GM18508 (cell line): Measurements from ENCODE around the gene KCNH5.

Experiments
- ATAC-seq: cut with Tn5 transposase; IDR thresholded peaks from one replicate; pipeline ENCODE4 v1.9.1; 2021; ENCODE audit warnings: moderate number of reproducible peaks; ENCODE audit not compliant: insufficient read depth, unreplicated experiment

Gene KCNH5, protein sequence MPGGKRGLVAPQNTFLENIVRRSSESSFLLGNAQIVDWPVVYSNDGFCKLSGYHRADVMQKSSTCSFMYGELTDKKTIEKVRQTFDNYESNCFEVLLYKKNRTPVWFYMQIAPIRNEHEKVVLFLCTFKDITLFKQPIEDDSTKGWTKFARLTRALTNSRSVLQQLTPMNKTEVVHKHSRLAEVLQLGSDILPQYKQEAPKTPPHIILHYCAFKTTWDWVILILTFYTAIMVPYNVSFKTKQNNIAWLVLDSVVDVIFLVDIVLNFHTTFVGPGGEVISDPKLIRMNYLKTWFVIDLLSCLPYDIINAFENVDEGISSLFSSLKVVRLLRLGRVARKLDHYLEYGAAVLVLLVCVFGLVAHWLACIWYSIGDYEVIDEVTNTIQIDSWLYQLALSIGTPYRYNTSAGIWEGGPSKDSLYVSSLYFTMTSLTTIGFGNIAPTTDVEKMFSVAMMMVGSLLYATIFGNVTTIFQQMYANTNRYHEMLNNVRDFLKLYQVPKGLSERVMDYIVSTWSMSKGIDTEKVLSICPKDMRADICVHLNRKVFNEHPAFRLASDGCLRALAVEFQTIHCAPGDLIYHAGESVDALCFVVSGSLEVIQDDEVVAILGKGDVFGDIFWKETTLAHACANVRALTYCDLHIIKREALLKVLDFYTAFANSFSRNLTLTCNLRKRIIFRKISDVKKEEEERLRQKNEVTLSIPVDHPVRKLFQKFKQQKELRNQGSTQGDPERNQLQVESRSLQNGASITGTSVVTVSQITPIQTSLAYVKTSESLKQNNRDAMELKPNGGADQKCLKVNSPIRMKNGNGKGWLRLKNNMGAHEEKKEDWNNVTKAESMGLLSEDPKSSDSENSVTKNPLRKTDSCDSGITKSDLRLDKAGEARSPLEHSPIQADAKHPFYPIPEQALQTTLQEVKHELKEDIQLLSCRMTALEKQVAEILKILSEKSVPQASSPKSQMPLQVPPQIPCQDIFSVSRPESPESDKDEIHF

DNA sequence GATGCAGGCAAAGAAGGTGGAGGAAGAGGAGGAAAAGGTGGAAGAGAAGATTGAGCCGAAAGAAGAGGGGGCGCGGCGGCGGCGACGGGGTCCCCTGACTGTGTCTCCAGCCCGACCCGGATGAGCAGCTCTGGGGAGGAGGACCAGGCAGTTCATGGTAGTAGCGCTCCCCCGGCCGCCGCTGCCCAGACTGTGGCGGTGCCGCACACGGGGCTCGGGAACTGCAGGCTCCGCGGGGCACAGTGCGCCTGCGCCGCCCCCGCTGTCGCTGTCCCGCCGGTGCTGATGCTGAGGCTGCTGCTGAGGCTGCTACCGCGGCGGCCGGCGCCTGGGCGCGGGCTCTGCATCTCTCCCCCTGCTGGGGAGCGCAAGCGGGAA is at the start of gene KCNH5:
TSS of gene KCNH5 (minus strand) at position 225 of the 378 bp plus-strand sequence. CDS start 272 bp downstream, outside the sequence.
- no peak for ATAC-seq

DNA sequence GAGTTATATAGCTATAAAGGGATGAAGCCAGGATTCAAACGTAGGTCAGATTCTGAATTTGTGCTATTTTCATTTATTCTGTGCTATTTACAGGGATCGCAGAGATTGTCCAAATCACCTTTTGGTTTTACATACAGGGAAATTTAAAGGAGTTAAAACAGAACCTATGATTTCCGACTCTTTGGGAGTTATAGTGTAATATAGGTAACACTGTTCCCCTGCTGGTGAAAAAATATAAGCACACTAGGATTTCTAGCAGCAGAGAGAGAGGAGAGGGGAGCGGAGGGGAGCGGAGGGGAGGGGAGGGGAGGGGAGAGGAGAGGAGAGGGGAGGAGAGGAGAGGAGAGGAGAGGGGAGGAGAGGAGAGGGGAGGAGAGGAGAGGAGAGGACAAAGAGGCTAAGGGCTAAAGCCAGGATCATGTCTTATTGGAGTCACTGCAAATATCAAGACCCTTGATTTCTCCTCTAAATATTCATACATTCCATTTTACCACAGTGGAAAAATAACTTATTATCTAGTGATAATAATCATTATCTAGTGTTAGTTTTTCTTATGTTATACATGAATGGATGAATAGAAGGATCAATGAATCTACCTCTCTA is 46.2 kb upstream of the KCNH5 start:
- no peak for ATAC-seq

DNA sequence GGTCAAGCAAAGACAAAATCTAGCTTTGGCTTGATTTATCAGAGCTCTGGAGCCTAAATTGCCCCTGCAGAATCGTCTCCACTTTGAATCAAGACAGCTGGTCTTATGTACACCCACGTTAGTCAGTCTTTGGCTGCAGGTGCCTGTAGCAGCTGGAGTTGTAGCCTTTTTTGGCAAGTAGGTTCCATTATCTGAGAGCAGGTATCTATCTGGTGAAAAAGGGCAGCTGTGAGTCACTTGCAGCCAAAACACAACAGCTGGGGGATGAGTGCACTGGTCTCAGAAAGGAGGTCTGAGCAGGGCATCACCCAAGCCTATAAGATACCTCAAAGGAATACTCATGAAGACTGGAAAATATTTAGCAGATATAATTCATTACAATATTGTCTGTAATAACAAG is 43.6 kb upstream of the KCNH5 start:
- ATAC-seq: no peak

DNA sequence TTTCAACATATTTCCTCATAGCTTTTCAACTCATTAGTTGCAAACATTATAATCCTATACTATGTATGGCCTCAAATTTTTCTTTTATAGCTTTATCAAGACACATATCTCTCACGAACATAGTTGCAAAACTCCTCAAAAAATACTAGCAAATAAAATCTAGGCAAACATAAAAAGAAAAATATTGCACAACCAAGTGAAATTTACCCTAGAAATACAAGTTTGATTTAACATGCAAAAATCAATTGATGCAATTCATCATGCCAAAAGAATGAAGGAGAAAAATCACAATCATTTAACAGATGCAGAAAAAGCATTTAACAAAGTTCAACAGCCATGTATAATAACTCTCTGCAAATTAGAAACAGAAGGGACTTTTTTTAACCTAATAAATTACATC is 33.3 kb upstream of the KCNH5 start:
- ATAC-seq: no peak

DNA sequence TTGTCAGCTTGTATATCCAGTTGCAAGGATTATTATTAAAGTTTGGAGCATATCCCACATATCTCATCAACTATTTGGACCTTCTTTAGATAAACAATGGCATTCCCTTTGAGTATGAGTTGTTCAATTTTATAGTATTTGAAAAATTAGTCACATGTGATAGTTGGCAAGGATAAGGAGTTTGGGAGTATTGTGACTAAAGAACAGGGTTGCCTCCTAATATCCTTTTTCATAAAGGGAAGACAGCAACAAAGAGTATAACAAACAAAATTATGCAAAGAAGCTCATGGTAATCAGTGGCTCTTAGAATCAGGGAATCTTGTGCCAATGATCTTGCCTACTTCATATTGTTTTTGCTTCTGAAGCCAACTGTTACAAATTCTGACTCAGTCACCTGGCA is 31.2 kb upstream of the KCNH5 start:
- ATAC-seq: no peak

DNA sequence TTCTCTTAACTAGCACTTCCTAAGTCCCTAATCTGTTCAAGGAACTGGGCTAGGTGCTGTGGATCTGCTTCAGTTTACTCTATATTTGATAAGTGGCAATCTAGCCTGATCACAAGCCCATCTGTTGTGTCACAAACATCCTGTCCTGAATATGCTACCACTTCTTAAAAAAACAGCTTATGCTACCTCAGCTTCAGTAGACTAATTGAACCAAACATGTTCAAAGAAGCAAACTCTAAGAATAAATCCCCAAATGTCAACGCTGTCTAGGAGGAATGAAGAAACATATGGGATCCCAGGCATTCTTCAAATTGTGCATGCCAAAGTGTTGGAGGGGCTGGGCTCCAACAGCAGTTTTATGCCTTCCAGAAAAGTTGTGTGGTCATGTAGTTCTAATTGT is 10.4 kb upstream of the KCNH5 start:
- ATAC-seq: no peak

DNA sequence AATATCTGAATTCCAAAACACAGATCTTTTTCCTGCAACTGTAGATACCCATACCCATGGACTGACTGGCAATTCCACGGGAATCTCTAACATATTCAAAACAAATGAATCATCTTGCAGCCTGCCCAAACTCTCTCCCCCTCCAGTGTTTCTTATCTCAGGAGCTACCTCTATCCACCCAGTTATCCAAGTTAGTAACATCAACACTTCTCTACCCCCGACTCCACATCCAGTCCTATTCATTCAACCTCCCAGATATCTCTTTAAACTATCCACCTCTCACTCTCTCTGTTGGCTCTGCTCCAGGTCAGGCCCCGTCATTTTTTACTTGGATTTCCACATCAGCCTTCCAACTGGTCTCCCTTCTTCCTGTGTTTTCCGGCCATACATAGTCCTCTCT is 6.7 kb upstream of the KCNH5 start:
- no peak for ATAC-seq

DNA sequence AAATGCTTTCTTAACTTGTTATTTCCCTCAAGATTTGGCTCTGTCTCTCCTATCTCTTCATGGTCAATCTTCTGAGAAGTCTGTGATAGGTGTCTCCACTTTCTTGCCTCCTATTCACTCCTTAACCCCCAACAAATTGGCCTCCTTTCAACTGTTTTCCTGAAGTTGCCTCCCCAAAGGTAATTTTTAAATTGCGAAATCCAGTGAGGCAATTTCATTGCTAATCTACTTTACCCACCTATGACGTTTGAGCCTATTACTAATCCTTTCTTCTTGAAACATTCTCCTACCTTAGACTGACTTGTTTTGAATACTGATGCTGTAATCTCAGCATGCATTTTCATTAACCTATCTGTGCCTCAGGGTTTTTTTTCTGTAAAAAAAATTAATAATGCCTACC is 6.0 kb upstream of the KCNH5 start:
- ATAC-seq: no peak

DNA sequence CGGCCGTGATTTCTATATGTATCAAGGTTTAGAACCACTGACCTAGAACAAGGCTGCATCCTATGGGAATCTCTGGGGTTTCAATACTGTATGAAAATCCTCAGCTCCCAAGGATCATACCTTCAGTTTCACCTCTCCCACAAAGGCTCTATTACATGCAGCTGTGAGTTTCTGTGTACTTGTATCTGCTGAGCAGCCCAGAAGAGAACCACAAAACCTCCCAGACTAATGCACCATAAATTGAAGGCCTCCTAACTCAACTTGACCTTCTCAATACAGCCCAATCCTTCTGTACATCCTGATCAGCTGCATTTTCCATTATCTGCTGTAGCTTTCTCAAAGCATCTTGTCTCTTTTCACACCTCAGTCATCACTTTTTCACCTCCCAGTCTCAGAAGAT is 5.4 kb upstream of the KCNH5 start:
- ATAC-seq: no peak

DNA sequence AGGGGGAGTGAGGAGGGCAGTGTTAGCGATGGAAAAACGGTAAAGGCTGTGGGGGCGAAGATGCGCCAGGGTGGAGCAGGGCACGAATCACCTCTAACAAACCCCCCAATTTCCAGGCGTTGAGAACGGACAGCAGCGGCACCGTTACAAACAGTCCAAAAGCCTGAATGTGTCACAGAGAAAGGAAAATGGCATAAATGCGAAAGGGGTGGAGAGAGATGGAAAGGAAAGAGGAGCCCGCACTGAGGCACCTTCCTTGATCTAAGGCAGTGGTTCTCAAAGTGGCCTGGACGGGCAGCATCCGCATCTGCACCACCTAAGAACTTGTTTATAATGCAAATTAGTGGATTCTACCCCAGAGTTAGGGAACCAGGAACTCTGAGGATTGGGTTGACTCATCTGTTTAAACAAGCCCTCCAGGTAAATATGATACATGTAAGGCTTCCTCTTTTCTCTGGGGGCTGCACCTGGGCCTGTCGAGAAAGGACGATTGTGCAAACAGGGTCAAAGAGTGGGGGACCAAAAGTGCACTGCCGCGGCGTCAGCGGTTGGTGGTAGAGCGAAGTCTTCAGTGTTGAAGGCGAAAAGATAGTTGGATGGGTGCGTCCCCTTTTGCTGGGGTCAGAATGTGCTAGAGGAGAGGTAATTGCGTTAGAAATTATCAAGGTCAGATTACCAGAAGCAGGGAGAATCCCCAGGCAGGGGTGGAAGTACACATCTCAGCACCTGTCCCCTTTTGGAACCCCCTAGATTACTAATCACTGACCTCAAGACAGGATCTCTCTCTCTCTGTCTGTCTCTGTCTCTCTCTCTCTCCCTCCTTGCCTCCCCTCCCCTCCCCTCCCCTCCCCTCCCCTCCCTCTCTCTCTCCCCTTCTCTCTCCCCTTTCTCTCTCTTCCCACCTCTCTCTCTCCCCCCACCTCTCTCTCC is 1.3 kb upstream of the KCNH5 start:
- ATAC-seq: no peak

DNA sequence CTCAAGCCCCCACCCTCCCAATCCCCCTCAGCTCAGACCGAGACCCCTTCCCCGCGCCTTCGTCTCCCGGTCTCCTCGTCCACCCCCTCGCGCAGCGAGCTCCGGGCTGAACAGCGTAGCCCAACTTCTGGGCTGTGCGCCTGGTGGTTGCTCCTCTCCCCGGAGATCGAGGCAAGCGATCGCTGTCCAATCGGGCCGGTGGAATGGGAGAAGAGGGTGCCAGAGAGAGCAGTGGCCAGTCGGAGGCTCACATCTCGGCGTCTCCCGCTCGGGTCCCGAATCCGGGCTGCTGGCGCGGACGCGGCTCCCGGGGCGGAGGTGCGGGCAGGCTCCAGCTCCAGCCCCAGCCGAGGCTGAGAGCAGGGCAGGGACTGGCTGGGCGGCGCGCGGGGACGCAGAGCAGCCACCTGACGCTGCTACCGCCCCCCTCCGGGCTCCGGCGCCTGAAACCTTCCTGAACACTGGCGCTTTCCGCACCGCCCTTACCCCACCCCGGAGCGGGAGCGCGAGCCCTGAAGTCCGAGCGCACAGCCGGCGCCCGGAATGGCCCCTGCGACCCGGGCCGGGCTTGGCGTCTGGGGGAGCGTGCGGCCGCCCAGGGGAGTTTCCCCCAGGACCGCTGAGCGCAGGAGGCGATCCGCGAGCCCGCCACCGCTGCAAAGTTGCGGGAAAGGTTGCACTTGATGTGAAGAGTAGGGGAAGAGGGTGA is 508 bp upstream of the KCNH5 start:
- no peak for ATAC-seq

DNA sequence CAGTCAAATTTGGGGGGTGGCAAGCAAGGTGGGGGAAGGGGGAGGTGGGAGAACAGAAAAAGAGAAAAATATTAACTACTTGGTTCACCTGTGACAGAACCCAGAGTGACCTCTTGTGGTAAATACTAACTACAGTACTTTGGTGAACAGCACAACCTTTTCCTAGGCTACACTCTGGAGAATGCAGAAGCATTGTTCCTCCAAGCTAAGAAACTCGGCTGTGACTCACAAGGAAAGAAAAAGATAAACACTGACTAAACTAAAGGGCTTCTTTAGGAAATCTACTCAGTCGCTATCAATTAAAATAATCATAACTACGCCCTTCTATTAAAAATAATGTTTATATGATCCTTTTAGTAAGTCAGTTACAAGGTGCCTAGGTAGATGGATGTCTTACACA is 5.4 kb downstream of the KCNH5 start:
- ATAC-seq: no peak

DNA sequence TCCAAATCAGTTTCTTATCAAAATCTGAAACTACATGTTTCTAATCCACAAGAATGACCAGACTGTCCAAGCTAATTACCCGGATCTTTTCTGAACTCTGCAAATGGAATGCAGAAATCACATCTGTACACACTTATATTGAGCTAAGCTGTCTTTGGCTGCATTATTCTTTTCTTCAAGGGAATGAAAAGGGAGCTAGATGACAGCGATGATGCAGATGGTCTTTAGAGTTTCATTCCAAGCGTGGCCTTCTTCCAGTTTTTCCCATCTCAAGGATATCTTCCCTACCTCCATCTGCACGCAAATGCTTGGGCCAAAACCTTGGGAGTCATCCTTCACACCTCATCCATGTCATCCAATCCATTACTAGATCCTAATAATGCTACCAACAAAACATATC is 12.6 kb downstream of the KCNH5 start:
- ATAC-seq: no peak

DNA sequence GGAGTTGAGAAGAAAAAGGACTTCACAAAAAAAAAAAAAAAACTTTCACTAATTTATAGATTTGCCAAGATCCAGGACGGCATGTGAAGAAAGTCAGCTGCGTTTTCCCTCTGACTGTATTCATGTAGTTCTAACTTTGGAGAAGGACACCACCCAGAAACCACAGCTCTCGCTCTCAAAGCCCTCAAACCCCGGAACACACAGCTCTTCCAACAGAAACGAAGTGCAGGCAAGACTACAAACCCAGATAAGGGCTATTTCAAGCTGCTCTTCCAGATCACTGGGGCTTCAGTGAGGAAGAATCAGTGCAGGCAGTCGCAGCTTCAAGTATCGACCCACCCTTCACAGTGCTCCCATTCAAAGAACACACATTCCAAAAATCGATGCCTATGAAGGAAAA is 13.2 kb downstream of the KCNH5 start:
- no peak for ATAC-seq

DNA sequence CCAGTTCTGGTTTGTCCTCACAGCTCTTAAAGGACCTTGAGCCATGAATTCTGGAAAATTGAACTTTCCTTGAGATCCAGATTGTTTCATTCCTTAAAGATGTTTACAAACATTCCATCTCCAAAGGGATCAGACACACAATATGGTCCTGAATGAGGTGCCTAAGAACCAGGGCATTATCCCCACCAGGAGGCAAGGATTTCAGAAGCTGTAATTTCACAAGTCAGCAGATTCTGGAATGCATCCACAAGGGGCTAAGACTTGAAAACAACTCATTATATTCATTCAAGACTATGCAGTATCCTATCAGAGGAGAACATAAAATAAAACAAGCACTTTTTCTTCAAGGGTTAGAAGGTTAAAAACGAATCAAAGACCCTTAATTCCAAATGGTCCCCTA is 15.1 kb downstream of the KCNH5 start:
- ATAC-seq: no peak

DNA sequence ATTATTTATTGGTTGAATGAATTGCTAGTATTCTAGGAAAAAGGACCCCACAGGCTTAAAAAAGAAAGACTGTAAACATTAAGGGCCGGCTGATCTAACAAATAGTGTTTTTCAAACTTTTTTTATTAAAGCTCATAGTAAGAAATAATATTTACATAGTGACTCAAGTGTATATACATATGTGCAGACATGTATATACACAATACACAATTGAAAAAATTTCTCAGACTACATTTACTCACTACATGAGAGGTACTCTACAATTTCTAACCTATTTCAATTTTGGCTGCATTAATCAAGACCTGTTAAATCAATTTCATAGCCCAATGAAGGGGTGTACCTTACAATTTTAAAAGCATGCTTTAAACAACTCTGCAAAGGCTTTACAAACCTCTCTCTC is 17.5 kb downstream of the KCNH5 start:
- no peak for ATAC-seq

DNA sequence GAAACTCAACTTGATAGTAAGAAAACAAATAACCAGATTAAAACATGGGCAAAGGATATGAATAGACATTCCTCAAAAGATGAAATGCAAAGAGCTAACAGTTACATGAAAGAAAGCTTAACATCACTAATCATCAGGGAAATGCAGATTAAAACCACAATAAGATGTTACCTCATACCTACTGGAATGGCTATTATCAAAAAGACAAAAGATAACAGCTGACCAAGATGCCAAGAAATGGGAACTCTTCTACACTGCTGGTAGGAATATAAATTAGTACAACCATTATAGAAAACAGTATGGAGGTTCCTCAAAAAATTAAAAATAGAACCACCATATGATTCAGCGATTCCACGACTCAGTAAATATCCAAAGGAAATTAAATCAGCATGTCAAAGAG is 18.8 kb downstream of the KCNH5 start:
- no peak for ATAC-seq

DNA sequence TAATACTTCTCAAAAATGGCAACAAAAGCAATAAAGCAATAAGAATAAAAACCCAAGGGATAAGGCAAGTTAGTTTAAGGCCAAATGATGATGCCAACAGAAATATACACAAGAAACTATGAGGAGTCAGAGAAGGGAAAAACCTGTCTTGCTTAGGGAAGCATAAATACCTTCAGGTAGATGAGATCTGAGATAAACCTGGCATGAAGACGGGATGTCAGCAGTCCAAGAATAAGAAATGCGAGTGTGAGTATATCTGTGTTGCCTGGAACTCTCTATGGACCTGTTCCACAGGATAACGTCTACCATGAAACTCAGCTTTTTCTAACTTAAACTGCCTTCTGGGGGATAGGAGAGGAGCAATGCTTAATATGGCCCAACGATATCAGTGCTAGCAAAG is 30.6 kb downstream of the KCNH5 start:
- ATAC-seq: no peak

DNA sequence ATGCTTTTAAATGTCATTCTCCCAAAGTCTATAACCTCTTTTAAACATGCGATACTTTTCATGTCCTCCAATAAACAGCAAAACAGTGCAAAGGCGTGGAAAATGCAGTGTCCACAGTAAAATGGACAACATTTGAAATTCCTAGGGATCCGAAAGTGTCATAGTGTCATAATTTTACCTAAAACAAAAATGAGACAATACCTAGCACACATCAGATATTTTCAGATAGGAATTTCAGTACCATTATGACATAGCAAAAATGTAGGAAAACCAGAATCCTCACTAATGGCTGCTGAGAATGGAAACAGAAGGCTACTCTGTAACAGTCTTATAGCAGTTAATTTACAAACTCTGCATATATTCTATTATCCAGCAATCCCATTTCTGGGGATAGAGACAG is 33.1 kb downstream of the KCNH5 start:
- ATAC-seq: no peak
